ENCODE measurements around the gene LAPTM5. TPM values are rescaled to one million over a fixed set of nuclear protein-coding genes. Genes with fewer than 3 reads are reported as not detected.

Gene LAPTM5
- total and polyA plus RNA-seq, 2 of the 8 experiments (the other 6 are each of a cell fraction or from before 2014, with no cell fraction given): 0.37 to 1.4 TPM

DNA sequence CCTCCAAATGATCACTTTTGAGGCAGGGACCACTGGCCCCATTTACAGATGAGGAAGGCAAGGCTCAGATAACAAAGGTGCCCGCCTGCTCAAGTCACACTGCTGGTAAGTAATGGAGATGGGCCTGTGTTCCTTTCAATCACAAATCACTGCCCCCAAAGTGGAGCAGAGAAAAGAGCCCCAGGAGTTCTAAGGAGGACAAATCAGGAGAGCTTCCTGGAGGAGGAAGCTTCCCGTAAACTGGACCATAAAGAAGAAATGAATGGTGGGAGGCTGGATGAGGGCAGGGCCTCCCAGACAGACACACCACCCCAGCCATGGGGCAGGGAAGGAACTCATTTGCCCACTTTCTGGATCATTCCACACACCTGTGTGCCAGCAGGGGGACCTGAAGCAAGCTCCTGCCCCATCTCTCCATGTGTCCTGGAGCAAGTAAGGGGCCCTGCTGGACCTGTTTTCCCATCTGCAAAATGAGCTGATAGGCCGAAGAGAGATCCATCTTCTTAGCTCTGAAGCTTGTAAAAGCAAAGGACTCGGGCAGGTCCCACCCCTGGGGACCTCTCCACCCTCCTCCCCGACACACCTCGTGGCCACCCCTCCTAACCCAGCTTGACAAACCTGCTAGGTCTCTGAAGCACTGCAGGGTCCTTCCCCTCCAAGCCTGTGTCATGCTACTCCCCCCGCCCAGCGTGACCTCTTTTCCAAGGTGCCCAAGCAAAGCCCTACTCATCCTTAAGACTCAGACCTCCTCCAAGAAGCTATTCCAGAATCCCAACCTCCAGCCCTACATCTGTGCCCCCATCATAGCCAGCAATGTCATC, 5.5 kb downstream of the LAPTM5 start:
- no peak for FAIRE-seq
- TF ChIP-seq KDM5A (IDR thresholded peaks at IDR 0.05; ENCODE audit: low read length) (no peak), CBX8 (IDR thresholded peaks at IDR 0.05; ENCODE audit: borderline replicate concordance, low read depth, low read length) (no peak), CHD2 (IDR thresholded peaks at IDR 0.05; ENCODE audit: low read length) (no peak), BRCA1 (IDR thresholded peaks at IDR 0.05; ENCODE audit: low read depth, low read length) (no peak), ATF3 (IDR thresholded peaks at IDR 0.05; ENCODE audit: insufficient read depth, low read depth, low read length) (no peak), RBBP5 (IDR thresholded peaks at IDR 0.05; ENCODE audit: borderline replicate concordance, low read depth, low read length) (no peak), NANOG (IDR thresholded peaks at IDR 0.05; ENCODE audit: insufficient read depth, low read depth, low read length, poor library complexity, severe bottlenecking) (no peak), CEBPB (IDR thresholded peaks at IDR 0.05; ENCODE audit: low read depth, low read length) (no peak), POU5F1 (IDR thresholded peaks at IDR 0.05; ENCODE audit: low read depth, low read length) (no peak)

More for the DNA sequence above, 5.5 kb downstream of the LAPTM5 start:
- no peak overlapping the region for H3K9ac ChIP-seq (replicated peaks in 1 of 4; ENCODE audit: extremely low read depth in 1 of 4, low read depth in 3 of 4, low read length in 3 of 4)
- ChIA-PET CTCF (ENCODE audit: partially characterized antibody) (interaction anchor here (1.3 to 55.1 kb wide), 3 partner anchors 12 to 168 kb away, joined by 5 to 1640 read pairs (median 1640); partner anchors contain the start of genes LAPTM5 and MATN1), POLR2A (ENCODE audit: partially characterized antibody) (interaction anchor here (2.2 kb wide), 1 partner anchor 24 kb away, joined by 5 read pairs; no protein-coding TSS in a partner anchor)
- no peak overlapping the region; the same call in 1 of the 2 replicates for H2BK15ac ChIP-seq (ENCODE audit: low read length)
- H3K4me2 ChIP-seq (ENCODE audit: insufficient read depth in 1 of 2, low read depth in 2 of 2, low read length in 2 of 2): no peak overlapping the region
- H4K5ac ChIP-seq (ENCODE audit: insufficient read length, low read depth, low read length): no peak overlapping the region
- H4K8ac ChIP-seq (ENCODE audit: extremely low read depth, insufficient read depth, low read length): no peak overlapping the region
- no peak overlapping the region for H3K4me3 ChIP-seq (ENCODE audit: extremely low read depth in 1 of 4, insufficient read depth in 2 of 4, low read depth in 3 of 4, low read length in 4 of 4)
- no peak overlapping the region for H4K91ac ChIP-seq (replicated peaks; ENCODE audit: insufficient read length, low read length)
- no peak overlapping the region for H3K14ac ChIP-seq (ENCODE audit: insufficient read length)
- H3K18ac ChIP-seq (ENCODE audit: extremely low read depth, low read length): no peak overlapping the region; the same call in 1 of the 2 replicates
- WGBS, 2 experiments (ENCODE audit: extremely low coverage in 1 of 2, insufficient coverage in 1 of 2, insufficient read length in 1 of 2, insufficient replicate concordance in 2 of 2, low coverage in 1 of 2, low lambda C conversion rate in 2 of 2, missing lambda C conversion rate in 1 of 2): 71% methylated on average over 5 of the region's 8 CpGs; no CpG with 5 or more reads in 1 of the 2 experiments
- H2AFZ ChIP-seq (ENCODE audit: low read length): no peak overlapping the region
- H3K36me3 ChIP-seq (ENCODE audit: control insufficient read depth in 2 of 4, insufficient read depth in 4 of 4, low read length in 3 of 4): no peaks in the 10 kb centered on the region
- H2BK120ac ChIP-seq (replicated peaks; ENCODE audit: low read depth, low read length): no peak overlapping the region
- H4K20me1 ChIP-seq (replicated peaks in 1 of 2; ENCODE audit: control insufficient read depth in 1 of 2, insufficient read depth in 2 of 2, low read length in 2 of 2): no peaks in the 10 kb centered on the region
- peaks cover 0 to 16% (median 3%) of the 10 kb centered on the region in 4 experiments; a peak in 6 of 7 replicates for H3K4me1 ChIP-seq (replicated peaks in 1 of 4; ENCODE audit: control insufficient read depth in 3 of 4, insufficient read depth in 4 of 4, low read length in 3 of 4)
- H2BK5ac ChIP-seq (ENCODE audit: low read depth, low read length): no peak overlapping the region
- no peaks in the 10 kb centered on the region for H3K23me2 ChIP-seq (ENCODE audit: low read depth, low read length)
- H2BK12ac ChIP-seq (ENCODE audit: low read depth, low read length): peak overlapping the region; percentile 75; the same call in 1 of the 2 replicates
- H3K56ac ChIP-seq (replicated peaks; ENCODE audit: insufficient read length, low read depth, low read length): no peak overlapping the region
- H3K9me3 ChIP-seq (ENCODE audit: insufficient read depth in 2 of 2, low read depth in 1 of 2, low read length in 1 of 2): no peaks in the 10 kb centered on the region
- no peaks in the 10 kb centered on the region for H3K79me1 ChIP-seq (ENCODE audit: low read depth, low read length)
- no peak overlapping the region for H3K4ac ChIP-seq (replicated peaks; ENCODE audit: insufficient read length, low read depth, low read length)
- H3K27me3 ChIP-seq (replicated peaks in 1 of 4; ENCODE audit: control insufficient read depth in 3 of 4, extremely low read depth in 1 of 4, insufficient read depth in 3 of 4, low read length in 3 of 4): no peaks in the 10 kb centered on the region; a peak in 1 of 7 replicates
- H2BK20ac ChIP-seq (ENCODE audit: low read length): peak overlapping the region; percentile 72; the same call in 1 of the 2 replicates
- no peak for DNase-seq (ENCODE audit: low read depth in 1 of 2, low spot score in 2 of 2)
- H2AK5ac ChIP-seq (ENCODE audit: low read depth, low read length): no peak overlapping the region; the same call in 1 of the 2 replicates
- H3K79me2 ChIP-seq (ENCODE audit: control insufficient read depth in 1 of 2, insufficient read depth in 2 of 2, low read length in 2 of 2): no peaks in the 10 kb centered on the region
- H3K27ac ChIP-seq (ENCODE audit: low read depth, low read length): no peak overlapping the region
- H3K23ac ChIP-seq (ENCODE audit: insufficient read length): no peak overlapping the region
